HG02588 (cell line): ENCODE data around the gene STON1.
"Not testable (repeated sequence)": the region's sequence is repeated elsewhere in the genome, so short reads cannot be mapped to it uniquely, and the experiment has no call there.

Experiments used
- ATAC-seq: cut with Tn5 transposase; IDR thresholded peaks from one replicate; pipeline ENCODE4 v1.9.1; 2021; ENCODE audit warnings: mild to moderate bottlenecking, moderate library complexity; ENCODE audit not compliant: unreplicated experiment

STON1 gene

DNA sequence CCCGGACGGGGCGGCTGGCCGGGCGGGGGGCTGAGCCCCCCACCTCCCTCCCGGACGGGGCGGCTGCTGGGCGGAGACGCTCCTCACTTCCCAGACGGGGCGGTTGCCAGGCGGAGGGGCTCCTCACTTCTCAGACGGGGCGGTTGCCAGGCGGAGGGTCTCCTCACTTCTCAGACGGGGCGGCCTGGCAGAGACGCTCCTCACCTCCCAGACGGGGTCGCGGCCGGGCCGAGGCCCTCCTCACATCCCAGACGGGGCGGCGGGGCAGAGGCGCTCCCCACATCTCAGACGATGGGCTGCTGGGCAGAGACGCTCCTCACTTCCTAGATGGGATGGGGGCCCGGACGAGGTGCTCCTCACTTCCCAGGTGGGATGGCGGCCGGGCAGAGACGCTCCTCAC is 84.6 kb downstream of the STON1 start:
- not testable (repeated sequence) for ATAC-seq

DNA sequence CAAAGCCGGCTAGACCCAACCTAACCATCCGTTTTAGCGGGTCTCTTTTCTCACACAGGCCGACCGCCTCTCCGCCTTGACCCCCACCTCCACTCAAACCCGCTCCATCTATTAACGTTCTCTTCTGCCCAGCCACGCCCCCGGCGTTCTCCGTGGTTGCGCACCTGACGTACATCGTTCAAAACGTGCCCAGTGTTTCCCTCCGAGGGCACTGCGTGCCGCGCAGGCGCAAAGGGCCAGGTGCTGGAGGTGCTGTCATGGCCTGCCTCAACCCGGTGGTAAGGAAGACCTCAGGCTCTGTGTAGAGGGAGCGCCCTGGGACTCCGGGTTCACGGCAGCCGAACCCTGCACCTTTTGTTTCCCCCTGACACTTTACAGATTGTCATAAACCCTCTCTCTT is 87.7 kb downstream of the STON1 start, which contains the start of gene GTF2A1L:
Gene GTF2A1L (plus strand): TSS at position 239 of the 400 bp plus-strand sequence. CDS start 19 bp downstream, at position 258.
- ATAC-seq = no peak

DNA sequence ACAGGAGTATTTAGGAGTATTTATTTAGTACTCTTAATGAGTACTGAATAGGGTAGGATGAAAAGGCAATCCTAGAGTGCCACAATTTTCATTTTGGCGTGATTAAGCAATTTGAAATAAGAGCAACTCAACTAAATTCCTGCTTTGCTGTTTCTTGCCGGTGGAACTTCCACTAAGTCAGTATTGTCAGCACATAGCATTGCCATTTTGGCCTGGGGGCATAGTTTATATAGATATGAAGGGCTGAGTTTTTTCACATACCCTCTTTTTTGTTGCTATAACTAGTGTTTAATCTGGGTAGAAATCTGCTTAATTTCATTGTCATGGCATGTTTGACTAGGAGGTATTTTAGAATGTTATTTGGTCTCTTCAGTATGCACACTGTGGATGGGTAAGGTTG is 89.6 kb downstream of the STON1 start:
- ATAC-seq = no peak

DNA sequence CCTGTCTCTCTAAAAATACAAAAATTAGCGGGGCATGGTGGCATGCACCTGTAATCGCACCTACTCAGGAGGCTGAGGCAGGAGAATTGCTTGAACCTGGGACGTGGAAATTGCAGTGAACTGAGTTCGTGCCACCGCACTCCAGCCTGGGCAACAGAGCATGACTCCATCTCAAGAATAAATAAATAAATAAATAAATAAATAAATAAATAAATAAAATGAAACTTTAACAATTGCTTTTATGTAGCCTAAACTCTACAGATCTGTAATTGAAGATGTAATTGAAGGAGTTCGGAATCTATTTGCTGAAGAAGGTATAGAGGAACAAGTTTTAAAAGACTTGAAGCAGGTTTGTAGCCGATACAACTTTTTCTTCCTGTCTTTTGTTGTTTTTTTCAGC is 90.7 kb downstream of the STON1 start:
- no peak for ATAC-seq

DNA sequence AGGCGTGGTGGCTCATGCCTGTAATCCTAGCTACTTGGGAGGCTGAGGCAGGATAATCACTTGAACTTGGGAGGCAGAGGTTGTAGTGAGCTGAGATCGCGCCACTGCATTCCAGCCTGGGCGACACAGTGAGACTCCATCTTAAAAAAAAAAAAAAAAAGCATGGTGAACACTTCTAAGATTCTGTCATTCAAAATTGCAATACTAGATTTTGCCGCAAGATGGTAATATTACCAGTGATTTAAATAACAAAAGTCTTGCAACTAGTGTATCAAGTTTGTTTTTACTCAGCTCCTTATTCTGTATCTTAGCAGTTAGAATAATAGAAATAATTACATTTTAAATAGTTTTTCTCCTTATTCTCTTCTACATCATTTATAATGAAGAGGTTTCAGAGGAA is 92.7 kb downstream of the STON1 start:
- not testable (repeated sequence) for ATAC-seq

DNA sequence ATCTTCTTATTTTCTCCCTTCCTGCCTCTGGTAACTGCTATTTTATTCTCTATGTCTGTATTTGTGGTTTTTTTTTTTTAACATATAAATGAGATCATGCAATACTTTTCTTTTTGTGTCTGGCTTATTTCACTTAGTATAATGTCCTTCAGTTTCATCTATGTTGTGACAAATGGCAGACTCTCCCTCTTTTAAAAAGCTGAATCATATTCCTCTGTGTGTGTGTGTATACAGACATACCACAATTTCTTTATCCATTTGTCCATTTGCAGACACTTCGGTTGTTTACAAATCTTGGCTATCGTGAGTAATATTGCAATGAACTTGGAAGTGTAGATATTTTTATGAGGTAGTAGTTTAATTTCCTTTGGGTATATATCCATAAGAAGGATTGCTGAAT is 94.7 kb downstream of the STON1 start:
- ATAC-seq = no peak

DNA sequence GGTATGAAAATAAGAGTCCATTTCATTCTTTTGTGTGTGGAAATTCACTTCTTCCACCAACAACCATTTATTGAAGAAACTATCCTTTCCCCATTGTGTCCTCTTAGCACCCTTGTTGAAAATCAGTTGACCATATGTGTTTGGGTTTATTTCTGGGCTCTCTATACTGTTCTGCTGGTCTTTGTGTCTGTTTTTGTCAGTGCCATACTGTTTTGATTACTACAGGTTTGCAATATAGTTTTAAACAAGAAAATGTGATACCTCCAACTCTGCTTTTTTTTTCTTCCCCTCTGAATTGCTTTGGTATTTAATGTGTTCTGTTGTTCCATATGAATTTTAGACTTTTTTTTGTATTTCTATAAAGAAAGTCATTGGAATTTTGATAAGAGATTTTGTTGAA is 96.1 kb downstream of the STON1 start:
- no peak for ATAC-seq

DNA sequence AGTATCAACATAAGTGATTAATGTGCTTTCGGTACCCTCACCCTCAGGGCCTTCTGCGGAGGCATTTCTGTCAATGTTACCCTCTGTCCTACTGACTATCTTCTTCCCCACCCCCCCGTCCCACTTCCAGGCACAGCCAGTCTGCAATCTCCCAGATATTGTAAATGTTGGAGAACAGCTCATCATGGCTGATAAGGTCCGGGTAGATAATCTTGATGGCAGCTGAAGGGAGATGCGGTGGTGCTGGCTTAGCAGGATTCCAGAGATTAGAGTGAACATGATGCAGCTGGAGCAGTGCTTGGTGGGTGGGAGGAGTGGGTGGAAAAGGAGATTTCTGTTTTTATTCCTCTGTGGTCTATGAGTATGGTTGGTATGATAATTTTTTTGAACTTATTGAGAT is 103.2 kb downstream of the STON1 start:
- ATAC-seq = no peak

DNA sequence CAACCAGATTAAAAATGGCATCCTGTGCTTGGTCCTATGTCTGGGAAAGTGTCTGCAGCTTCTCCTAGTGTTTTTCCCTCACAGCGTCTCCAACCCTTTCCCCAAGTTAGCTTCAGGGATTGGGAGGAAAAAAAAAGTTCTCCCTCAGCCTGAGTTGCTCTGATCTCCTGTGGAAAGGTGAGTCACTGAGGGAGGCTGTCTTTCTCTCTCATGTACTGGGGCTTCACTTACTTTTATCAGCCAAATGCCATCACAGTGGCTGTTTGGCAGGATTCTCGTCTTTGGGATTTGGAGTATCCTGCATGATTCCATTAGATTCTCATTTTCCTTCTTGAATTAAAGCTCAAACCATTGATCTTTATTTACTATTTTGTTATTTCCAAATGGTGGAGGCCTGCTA is 105.8 kb downstream of the STON1 start:
- no peak for ATAC-seq

DNA sequence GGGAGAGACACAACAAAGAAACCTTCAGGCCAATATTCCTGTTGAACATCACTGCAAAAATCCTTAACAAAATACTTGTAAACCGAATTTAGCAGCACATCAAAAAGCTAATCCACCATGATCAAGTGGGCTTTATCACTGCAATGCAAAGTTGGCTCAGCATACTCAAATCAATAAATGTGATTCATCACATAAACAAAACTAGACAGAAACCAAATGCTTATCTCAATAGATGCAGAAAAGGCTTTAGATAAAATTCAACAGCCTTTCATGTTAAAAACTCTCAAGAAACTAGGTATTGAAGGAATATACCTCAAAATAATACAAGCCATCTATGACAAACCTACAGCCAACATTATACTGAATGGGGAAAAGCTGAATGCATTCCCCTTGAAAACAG is 108.3 kb downstream of the STON1 start:
- no peak for ATAC-seq
